Keratinocyte (primary cell): ENCODE data around the gene ARHGAP40. TPM values are rescaled to one million over a fixed set of nuclear protein-coding genes. Genes with fewer than 3 reads are reported as not detected.

Source experiments
- DNase-seq: peaks from one replicate; pipeline ENCODE4 v3.0.0-alpha.2; 2011; ENCODE audit warnings: low read depth, missing footprints, low spot score
- FAIRE-seq: peaks from 2 replicates; lab custom pipeline; 2011; peaks lifted over from hg19 to GRCh38; lab: Jason Lieb, UNC
- H2AFZ ChIP-seq: 2 replicates; pipeline ENCODE4 v1.6.0; 2012; ENCODE audit warnings: low read length, control low read depth, inconsistent platforms; ENCODE audit not compliant: control insufficient read depth
- H3K27ac ChIP-seq: 2 replicates; pipeline ENCODE4 v1.5.1; 2011; ENCODE audit warnings: low read length; ENCODE audit not compliant: control insufficient read depth, insufficient read depth
- H3K27me3 ChIP-seq: 3 replicates; pipeline ENCODE4 v1.6.0; 2011; ENCODE audit warnings: low read length; ENCODE audit not compliant: control insufficient read depth, insufficient read depth; ENCODE audit errors: extremely low read depth
- H3K36me3 ChIP-seq, 2 experiments: 2 replicates in 1 of 2; 3 replicates in 1 of 2; pipeline ENCODE4 v1.5.1; 2011; ENCODE audit warnings: low read length in 2 of 2, mild to moderate bottlenecking in 1 of 2; ENCODE audit not compliant: control insufficient read depth in 2 of 2, insufficient read depth in 2 of 2; ENCODE audit errors: extremely low read depth in 1 of 2
- H3K4me1 ChIP-seq: 3 replicates; pipeline ENCODE4 v1.5.1; 2011; ENCODE audit warnings: low read length; ENCODE audit not compliant: control insufficient read depth, insufficient read depth; ENCODE audit errors: extremely low read depth
- H3K4me2 ChIP-seq: 3 replicates; pipeline ENCODE4 v1.6.0; 2011; ENCODE audit warnings: low read depth, low read length; ENCODE audit not compliant: control insufficient read depth, insufficient read depth; ENCODE audit errors: extremely low read depth
- H3K4me3 ChIP-seq, 3 experiments: fragments of 200-600 bp in 1 of 3; sonication (generic) in 1 of 3; 2 replicates in 2 of 3; 3 replicates in 1 of 3; pipeline ENCODE4 v1.5.1; 2011 to 2016; ENCODE audit warnings: low read length in 3 of 3, mild to moderate bottlenecking in 3 of 3, control low read depth in 2 of 3, inconsistent platforms in 1 of 3, low read depth in 1 of 3, mixed read lengths in 1 of 3, mixed run types in 1 of 3, moderate library complexity in 1 of 3; ENCODE audit not compliant: control insufficient read depth in 2 of 3, insufficient read depth in 2 of 3; ENCODE audit errors: extremely low read depth in 1 of 3
- H3K79me2 ChIP-seq: 2 replicates; pipeline ENCODE4 v1.6.0; 2012; ENCODE audit warnings: low read length; ENCODE audit not compliant: control insufficient read depth, insufficient read depth
- H3K9ac ChIP-seq: 3 replicates; pipeline ENCODE4 v1.6.0; 2011; ENCODE audit warnings: low read length; ENCODE audit not compliant: control insufficient read depth, insufficient read depth; ENCODE audit errors: extremely low read depth
- H3K9me1 ChIP-seq: 3 replicates; pipeline ENCODE4 v1.6.0; 2011; ENCODE audit warnings: low read length; ENCODE audit not compliant: control insufficient read depth, insufficient read depth; ENCODE audit errors: extremely low read depth
- H3K9me3 ChIP-seq: 2 replicates; pipeline ENCODE4 v1.5.1; 2012; ENCODE audit warnings: low read depth, low read length; ENCODE audit not compliant: control insufficient read depth
- H4K20me1 ChIP-seq: 3 replicates; pipeline ENCODE4 v1.6.0; 2011; ENCODE audit warnings: low read length; ENCODE audit not compliant: control insufficient read depth, insufficient read depth; ENCODE audit errors: extremely low read depth
- CTCF ChIP-seq, 3 experiments: IDR thresholded peaks in 1 of 3; conservative IDR thresholded peaks in 1 of 3; optimal IDR thresholded peaks in 1 of 3; 2 replicates in 2 of 3; 3 replicates in 1 of 3; pipeline versions ENCODE3 to v1.5.1; 2011; ENCODE audit warnings: low read length in 3 of 3, mild to moderate bottlenecking in 3 of 3, moderate library complexity in 2 of 3, control low read depth in 1 of 3, inconsistent platforms in 1 of 3; ENCODE audit not compliant: insufficient read depth in 2 of 3; ENCODE audit errors: extremely low read depth in 1 of 3
- EZH2 ChIP-seq: IDR thresholded peaks from one replicate; pipeline ENCODE4 v1.6.1; 2012; ENCODE audit warnings: inconsistent platforms, mild to moderate bottlenecking, low read length, moderate library complexity
- dilution Hi-C: fragments of 300-500 bp; cut with MboI; formaldehyde crosslinking; loops from one replicate; pipeline ENCODE4 v1.7.0; 2020; ENCODE audit warnings: low sequenced_read_pairs; ENCODE audit not compliant: extremely low pct_ligation_motif_present
- polyA plus RNA-seq, 5 experiments: library from polyadenylated mRNA; depleted of rRNA in 3 of 5; stranded (reverse) in 3 of 5; stranded (forward) in 1 of 5; unstranded in 1 of 5; fragments of >200 nt; gene quantifications; 1 replicate in 1 of 5; 2 replicates in 3 of 5; 3 replicates in 1 of 5; pipeline versions ENCODE4 v1.2.1 to v1.2.3, GENCODE V29; 2011 to 2012; ENCODE audit warnings: missing spikeins in 2 of 5, low read depth in 1 of 5, low replicate concordance in 1 of 5

Gene ARHGAP40
- polyA plus RNA-seq, 1 donor (not counting 4 experiments of a cell fraction or from before 2014, with no cell fraction given) = 1.0 TPM

DNA sequence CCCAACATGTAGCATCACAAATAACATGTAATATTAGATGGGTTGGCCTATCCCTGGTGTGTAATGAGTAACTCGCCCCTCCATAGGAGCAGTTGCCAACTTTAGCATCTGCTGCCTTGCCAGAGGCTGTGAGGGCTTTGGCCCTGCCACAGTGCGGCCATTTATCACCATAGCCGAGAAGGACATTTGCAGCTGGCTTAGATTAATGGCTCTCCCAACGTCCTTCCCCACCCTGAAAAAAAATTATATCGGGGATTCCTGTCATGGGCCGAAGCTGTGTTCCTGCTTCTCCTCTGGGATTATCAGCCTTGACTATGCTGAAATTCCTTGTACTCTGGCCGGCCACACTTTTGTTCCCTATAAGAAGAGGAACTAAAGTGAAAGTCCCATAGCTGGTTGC is 28.2 kb upstream of the ARHGAP40 start:
- Histone ChIP-seq H3K4me1 (no peaks in the 10 kb centered on the region), H3K9me3 (no peaks in the 10 kb centered on the region), H2AFZ (no peak overlapping the region), H3K4me2 (no peak overlapping the region), H3K4me3 (no peak overlapping the region), H3K27me3 (no peaks in the 10 kb centered on the region), H3K79me2 (no peaks in the 10 kb centered on the region), H4K20me1 (no peaks in the 10 kb centered on the region), H3K27ac (no peak overlapping the region), H3K9ac (no peak overlapping the region), H3K36me3 (peaks cover 11 to 17% of the 10 kb centered on the region in 2 experiments), H3K9me1 (no peaks in the 10 kb centered on the region)
- TF ChIP-seq CTCF (optimal IDR thresholded peaks at IDR 0.05 in 1 of 3, IDR thresholded peaks at IDR 0.05 in 1 of 3, conservative IDR thresholded peaks at IDR 0.05 in 1 of 3; ENCODE audit: extremely low read depth in 1 of 3, insufficient read depth in 2 of 3, low read length in 3 of 3) (no peak), EZH2 (no peak)
- dilution Hi-C loops = no loop called here
- DNase-seq = no peak
- no peak for FAIRE-seq

DNA sequence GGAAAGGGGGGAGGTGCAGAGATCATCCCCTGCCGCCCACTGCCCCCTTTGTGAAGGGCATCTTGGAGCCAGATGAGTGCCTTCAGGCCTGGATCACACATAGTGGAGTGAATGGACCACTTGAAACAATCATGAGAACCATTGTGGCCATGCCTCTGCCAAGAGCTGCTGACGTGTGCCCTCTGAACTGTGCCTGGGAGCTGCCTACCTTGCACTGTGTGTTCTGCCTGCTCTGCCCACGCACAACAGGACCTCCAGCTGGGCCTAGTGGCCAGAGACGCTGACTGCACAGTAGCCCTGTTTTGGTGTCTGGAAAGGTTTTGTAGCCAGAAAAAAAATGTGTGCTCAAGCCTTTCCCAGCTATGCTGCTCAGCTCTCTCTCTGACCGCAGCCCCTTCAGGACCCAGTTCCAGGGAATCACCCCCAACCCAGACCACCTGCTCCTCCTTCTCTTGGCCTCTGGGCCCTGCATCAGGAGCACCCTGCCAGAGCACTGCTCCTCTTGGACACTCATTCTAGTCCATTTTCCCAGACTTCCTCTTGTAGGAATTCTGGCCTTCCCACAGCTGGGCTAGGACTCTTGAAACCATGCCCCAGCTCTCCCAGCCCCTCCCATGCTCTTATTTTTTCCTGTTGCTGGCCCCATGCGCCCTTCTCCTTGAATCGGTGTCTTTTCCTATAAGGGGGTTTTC is 22.2 kb upstream of the ARHGAP40 start:
- H3K9me3 ChIP-seq = no peaks in the 10 kb centered on the region
- H2AFZ ChIP-seq = no peak overlapping the region
- no peak overlapping the region for H3K4me2 ChIP-seq
- H3K4me1 ChIP-seq = no peaks in the 10 kb centered on the region
- no peaks in the 10 kb centered on the region for H3K79me2 ChIP-seq
- H4K20me1 ChIP-seq = no peaks in the 10 kb centered on the region
- dilution Hi-C loops = no loop called here
- no peaks in the 10 kb centered on the region for H3K27me3 ChIP-seq
- no peak overlapping the region for H3K4me3 ChIP-seq
- DNase-seq (no peak), FAIRE-seq (no peak)
- H3K36me3 ChIP-seq = peaks cover 5 to 8% of the 10 kb centered on the region in 2 experiments
- no peak overlapping the region for H3K9ac ChIP-seq
- TF ChIP-seq CTCF (optimal IDR thresholded peaks at IDR 0.05 in 1 of 3, IDR thresholded peaks at IDR 0.05 in 1 of 3, conservative IDR thresholded peaks at IDR 0.05 in 1 of 3; ENCODE audit: extremely low read depth in 1 of 3, insufficient read depth in 2 of 3, low read length in 3 of 3) = no peak
- TF ChIP-seq EZH2 = no peak
- H3K27ac ChIP-seq = no peak overlapping the region
- no peaks in the 10 kb centered on the region for H3K9me1 ChIP-seq
